ENCODE data around the gene SIGLEC1.
A peak's percentile ranks its signal among the peaks of the same experiment; 100 is the strongest.

SIGLEC1 gene

GRCh38 chr20:3698591-3699001 is 13.8 kb downstream of the SIGLEC1 start:
- no peak for DNase-seq

GRCh38 chr20:3697588-3698305 is 14.7 kb downstream of the SIGLEC1 start:
- no peak for DNase-seq

GRCh38 chr20:3696745-3697587 is 15.4 kb downstream of the SIGLEC1 start:
- DNase-seq, result no peak

- no peak for DNase-seq
Measured at GRCh38 chr20:3696200-3696599, 16.2 kb downstream of the SIGLEC1 start.

GRCh38 chr20:3694864-3695263 is 17.5 kb downstream of the SIGLEC1 start:
- DNase-seq, result no peak

- DNase-seq, result no peak
Measured at GRCh38 chr20:3693376-3693775, 19.0 kb downstream of the SIGLEC1 start.

- no peak for DNase-seq
Measured at GRCh38 chr20:3692706-3693294, 19.6 kb downstream of the SIGLEC1 start.

- DNase-seq, result no peak
Measured at GRCh38 chr20:3691897-3692296, 20.5 kb downstream of the SIGLEC1 start.

GRCh38 chr20:3691306-3691705 is 21.1 kb downstream of the SIGLEC1 start:
- DNase-seq, result no peak

- no peak for DNase-seq
Measured at GRCh38 chr20:3690413-3690812, 22.0 kb downstream of the SIGLEC1 start.

- no peak for DNase-seq
Measured at GRCh38 chr20:3689978-3690377, 22.4 kb downstream of the SIGLEC1 start.

- peak in 1 of 2 experiments; percentile 26 for DNase-seq
Measured at GRCh38 chr20:3687655-3688054, 24.7 kb downstream of the SIGLEC1 start.

GRCh38 chr20:3686867-3687321 is 25.5 kb downstream of the SIGLEC1 start:
- peak in 1 of 2 experiments; percentile 24 for DNase-seq

GRCh38 chr20:3686421-3686820 is 26.0 kb downstream of the SIGLEC1 start:
- DNase-seq, result no peak

- DNase-seq, result no peak
Measured at GRCh38 chr20:3685341-3685740, 27.1 kb downstream of the SIGLEC1 start.

- DNase-seq, result no peak
Measured at GRCh38 chr20:3681931-3682781, 30.2 kb downstream of the SIGLEC1 start, which contains the start of gene ADAM33. TSS of gene ADAM33 (minus strand) at chr20:3682010. CDS start at chr20:3682004, 6 bp downstream.

- DNase-seq, result no peak
Measured at GRCh38 chr20:3681352-3681930, 31.0 kb downstream of the SIGLEC1 start.

GRCh38 chr20:3680701-3681351 is 31.6 kb downstream of the SIGLEC1 start:
- no peak for DNase-seq

- no peak for DNase-seq
Measured at GRCh38 chr20:3679749-3680700, 32.4 kb downstream of the SIGLEC1 start.

Data from NCI-H524 (cell line).